Body of pancreas (tissue), 4 donors: ENCODE results near the gene ENTPD5.

Source experiments
- POLR2A ChIP-seq, 3 donors: fragments of 450-650 bp; IDR thresholded peaks; one replicate each; pipeline ENCODE4 v1.6.1; 2016; ENCODE audit warnings: antibody characterized with exemption in 3 of 3, mild to moderate bottlenecking in 2 of 3
- TF ChIP-seq, protein P1 (sequence below), 7 experiments: fragments of 450-650 bp in 4 of 7; fragments of 200-600 bp in 3 of 7; sonication (generic) in 3 of 7; IDR thresholded peaks; one replicate each; pipeline ENCODE4 v1.5.1; 2016 to 2019; ENCODE audit warnings: antibody characterized with exemption in 7 of 7

DNA sequence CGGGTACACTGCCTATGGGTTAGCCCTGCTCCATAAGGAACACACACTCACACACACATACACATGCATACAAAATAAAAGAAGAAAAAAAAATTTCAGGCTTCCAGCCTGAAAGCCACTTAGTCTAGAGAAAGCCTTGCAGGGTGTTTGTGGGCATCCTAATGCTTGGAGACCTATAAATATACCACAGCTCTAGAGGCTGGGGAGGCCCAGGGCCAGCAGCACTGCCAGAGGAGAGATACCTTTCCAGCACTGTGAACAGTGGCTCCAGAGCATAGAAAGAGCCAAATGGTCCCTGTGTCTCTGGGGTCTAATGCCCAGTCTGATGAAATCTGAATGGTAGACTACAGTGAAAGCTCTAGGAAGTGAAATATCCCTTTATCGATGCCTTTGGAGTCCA lies 82.1 kb downstream of the ENTPD5 start:
- TF ChIP-seq, protein P1, sequence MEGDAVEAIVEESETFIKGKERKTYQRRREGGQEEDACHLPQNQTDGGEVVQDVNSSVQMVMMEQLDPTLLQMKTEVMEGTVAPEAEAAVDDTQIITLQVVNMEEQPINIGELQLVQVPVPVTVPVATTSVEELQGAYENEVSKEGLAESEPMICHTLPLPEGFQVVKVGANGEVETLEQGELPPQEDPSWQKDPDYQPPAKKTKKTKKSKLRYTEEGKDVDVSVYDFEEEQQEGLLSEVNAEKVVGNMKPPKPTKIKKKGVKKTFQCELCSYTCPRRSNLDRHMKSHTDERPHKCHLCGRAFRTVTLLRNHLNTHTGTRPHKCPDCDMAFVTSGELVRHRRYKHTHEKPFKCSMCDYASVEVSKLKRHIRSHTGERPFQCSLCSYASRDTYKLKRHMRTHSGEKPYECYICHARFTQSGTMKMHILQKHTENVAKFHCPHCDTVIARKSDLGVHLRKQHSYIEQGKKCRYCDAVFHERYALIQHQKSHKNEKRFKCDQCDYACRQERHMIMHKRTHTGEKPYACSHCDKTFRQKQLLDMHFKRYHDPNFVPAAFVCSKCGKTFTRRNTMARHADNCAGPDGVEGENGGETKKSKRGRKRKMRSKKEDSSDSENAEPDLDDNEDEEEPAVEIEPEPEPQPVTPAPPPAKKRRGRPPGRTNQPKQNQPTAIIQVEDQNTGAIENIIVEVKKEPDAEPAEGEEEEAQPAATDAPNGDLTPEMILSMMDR (IDR thresholded peaks at IDR 0.05), result no peak
- no peak for TF ChIP-seq POLR2A (IDR thresholded peaks at IDR 0.05)
